22Rv1 (cell line): ENCODE measurements around the gene LIN9.

Experiments
- H3K27ac ChIP-seq: fragments of 450-650 bp; 2 replicates; pipeline ENCODE4 v1.5.1; 2017
- CTCF ChIP-seq: fragments of 450-650 bp; IDR thresholded peaks from 2 replicates; pipeline ENCODE4 v1.5.1; 2017; ENCODE audit warnings: mild to moderate bottlenecking
- ZFX ChIP-seq: fragments of 450-650 bp; IDR thresholded peaks from 2 replicates; pipeline ENCODE4 v1.6.1; 2017; ENCODE audit warnings: antibody characterized with exemption, borderline replicate concordance

The LIN9 gene, protein sequence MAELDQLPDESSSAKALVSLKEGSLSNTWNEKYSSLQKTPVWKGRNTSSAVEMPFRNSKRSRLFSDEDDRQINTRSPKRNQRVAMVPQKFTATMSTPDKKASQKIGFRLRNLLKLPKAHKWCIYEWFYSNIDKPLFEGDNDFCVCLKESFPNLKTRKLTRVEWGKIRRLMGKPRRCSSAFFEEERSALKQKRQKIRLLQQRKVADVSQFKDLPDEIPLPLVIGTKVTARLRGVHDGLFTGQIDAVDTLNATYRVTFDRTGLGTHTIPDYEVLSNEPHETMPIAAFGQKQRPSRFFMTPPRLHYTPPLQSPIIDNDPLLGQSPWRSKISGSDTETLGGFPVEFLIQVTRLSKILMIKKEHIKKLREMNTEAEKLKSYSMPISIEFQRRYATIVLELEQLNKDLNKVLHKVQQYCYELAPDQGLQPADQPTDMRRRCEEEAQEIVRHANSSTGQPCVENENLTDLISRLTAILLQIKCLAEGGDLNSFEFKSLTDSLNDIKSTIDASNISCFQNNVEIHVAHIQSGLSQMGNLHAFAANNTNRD

GRCh38 chr1:226308723-226309397, at the start of gene LIN9:
LIN9 (minus strand) TSS chr1:226309164; CDS start chr1:226309139, 25 bp downstream.
- TF ChIP-seq CTCF (no peak), ZFX (no peak)
- peak within 1 kb of the TSS; percentile 91 for H3K27ac ChIP-seq

DNA sequence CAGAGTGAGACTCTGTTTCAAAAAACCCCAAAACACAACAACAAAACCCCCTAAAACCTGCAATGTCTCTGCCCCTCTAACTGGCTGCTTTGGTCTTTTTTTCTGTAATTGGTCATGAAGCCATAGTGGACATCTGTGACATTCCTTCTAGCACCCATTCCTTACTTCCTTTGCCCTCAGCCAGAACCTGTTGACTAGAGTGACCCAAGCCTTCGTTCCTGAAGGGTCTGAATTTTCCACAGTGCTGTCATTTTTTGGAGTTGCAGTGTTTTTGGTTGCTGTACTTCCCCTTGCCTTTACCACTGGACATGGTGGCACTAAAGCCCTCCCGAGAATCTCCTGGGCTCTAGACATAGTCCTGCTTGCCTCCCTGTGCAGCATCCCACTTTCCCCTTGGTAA, 48.5 kb upstream of the LIN9 start:
- no peak overlapping the region for H3K27ac ChIP-seq
- TF ChIP-seq CTCF (no peak), ZFX (no peak)

GRCh38 chr1:226355669-226356551, 46.9 kb upstream of the LIN9 start:
- H3K27ac ChIP-seq, result no peak overlapping the region
- TF ChIP-seq CTCF, result no peak
- TF ChIP-seq ZFX, result no peak

- no peak for TF ChIP-seq ZFX
- no peak for TF ChIP-seq CTCF
- H3K27ac ChIP-seq, result no peak overlapping the region
These were observed 46.1 kb upstream of the LIN9 start for GRCh38 chr1:226355016-226355415.

- no peak for TF ChIP-seq ZFX
- TF ChIP-seq CTCF, result no peak
- peak overlapping the region; percentile 7; the same call in 1 of the 2 replicates for H3K27ac ChIP-seq
These were observed 44.9 kb upstream of the LIN9 start for GRCh38 chr1:226353698-226354525.

DNA sequence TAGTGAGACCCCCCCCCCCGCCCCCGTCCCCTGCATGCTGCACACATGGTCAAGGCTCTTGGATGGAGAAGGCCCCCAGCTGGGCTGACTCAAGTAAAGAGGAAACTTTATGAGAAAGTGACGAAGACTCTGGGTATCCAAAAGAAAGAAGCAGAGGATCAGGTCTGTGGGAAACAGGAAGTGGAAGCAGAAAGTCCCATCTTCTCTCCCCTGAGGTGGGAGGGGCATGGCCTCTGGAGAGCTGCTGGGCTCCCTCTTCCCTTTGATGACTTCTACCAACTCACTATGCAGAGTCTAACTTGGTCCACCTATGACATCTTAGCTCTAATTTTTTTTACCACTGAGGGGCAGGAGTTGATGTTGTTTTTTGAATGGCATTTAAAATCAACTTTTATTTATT, 42.7 kb upstream of the LIN9 start:
- no peak for TF ChIP-seq CTCF
- TF ChIP-seq ZFX, result no peak
- H3K27ac ChIP-seq, result no peak overlapping the region
